GM12878 (cell line): ENCODE results near the gene PC. TPM values are rescaled to one million over a fixed set of nuclear protein-coding genes. Genes with fewer than 3 reads are reported as not detected.

Experiments
- ATAC-seq: fragments of 200-7000 bp; cut with Tn5 transposase; 3 replicates; pipeline ENCODE4 v1.9.1; 2020; ENCODE audit warnings: mild to moderate bottlenecking, moderate library complexity
- BruUV-seq: library from RNA; stranded (reverse); fragments of 400-500 nt; replicated peaks from 2 replicates; lab custom pipeline; 2021; lab: Mats Ljungman, UMichigan
- CTCF ChIA-PET: fragments of 300-600 bp; sonication (Branson Sonifier 250); formaldehyde crosslinking; extraction: SDS; loops from one replicate; lab custom pipeline; 2021; ENCODE audit warnings: inconsistent platforms; lab: Yijun Ruan, JAX
- POLR2A ChIA-PET: fragments of 350-600 bp; formaldehyde crosslinking; extraction: SDS; loops from one replicate; lab custom pipeline; 2021; ENCODE audit warnings: inconsistent platforms; lab: Charles Lee
- RAD21 ChIA-PET: fragments of 300-600 bp; sonication (Branson Sonifier 250); formaldehyde crosslinking; loops from one replicate; lab custom pipeline; 2023; ENCODE audit warnings: antibody characterized with exemption; ENCODE audit not compliant: unreplicated experiment; lab: Charles Lee
- SMC1A ChIA-PET: fragments of 300-600 bp; sonication (Branson Sonifier 250); formaldehyde crosslinking; loops from one replicate; lab custom pipeline; 2023; ENCODE audit not compliant: unreplicated experiment, uncharacterized antibody; lab: Charles Lee
- DNase-seq: peaks from one replicate; pipeline ENCODE4 v3.0.0-alpha.2; 2011; ENCODE audit warnings: low read depth, low spot score
- FAIRE-seq: peaks from 3 replicates; lab custom pipeline; 2011; peaks lifted over from hg19 to GRCh38; lab: Jason Lieb, UNC
- H2AFZ ChIP-seq: 2 replicates; pipeline ENCODE4 v1.6.0; 2011; ENCODE audit warnings: low read depth, low read length, control low read depth; ENCODE audit not compliant: control insufficient read depth
- H3K27ac ChIP-seq: 2 replicates; pipeline ENCODE4 v1.5.1; 2011; ENCODE audit warnings: control low read depth; ENCODE audit not compliant: control insufficient read depth, insufficient read depth
- H3K27me3 ChIP-seq, 2 experiments: replicated peaks in 1 of 2; 2 replicates each; pipeline versions ENCODE4 v1.6.0 to v1.6.1; 2011; ENCODE audit warnings: low read length in 1 of 2; ENCODE audit not compliant: control insufficient read depth in 2 of 2, insufficient read depth in 2 of 2
- H3K36me3 ChIP-seq, 2 experiments: 2 replicates each; pipeline ENCODE4 v1.5.1; 2011; ENCODE audit warnings: low read length in 1 of 2; ENCODE audit not compliant: control insufficient read depth in 2 of 2, insufficient read depth in 2 of 2
- H3K4me1 ChIP-seq: 2 replicates; pipeline ENCODE4 v1.6.1; 2011; ENCODE audit warnings: mild to moderate bottlenecking, low read length, moderate library complexity, mixed read lengths; ENCODE audit not compliant: control insufficient read depth, insufficient read depth
- H3K4me2 ChIP-seq: 2 replicates; pipeline ENCODE4 v1.6.0; 2011; ENCODE audit warnings: control low read depth; ENCODE audit not compliant: control insufficient read depth, insufficient read depth
- H3K4me3 ChIP-seq: fragments of 200-600 bp; sonication (generic); 2 replicates; pipeline ENCODE4 v1.5.1; 2016
- H3K79me2 ChIP-seq: 2 replicates; pipeline ENCODE4 v1.6.0; 2011; ENCODE audit warnings: low read length; ENCODE audit not compliant: control insufficient read depth, insufficient read depth
- H3K9ac ChIP-seq: 2 replicates; pipeline ENCODE4 v1.8.0; 2011; ENCODE audit warnings: low read length, control low read depth, mixed read lengths; ENCODE audit not compliant: control insufficient read depth, insufficient read depth
- H3K9me3 ChIP-seq: replicated peaks from 3 replicates; pipeline ENCODE4 v1.5.1; 2011; ENCODE audit warnings: mild to moderate bottlenecking, low read length; ENCODE audit not compliant: control insufficient read depth, insufficient read depth
- H4K20me1 ChIP-seq: 2 replicates; pipeline ENCODE4 v1.6.0; 2011; ENCODE audit not compliant: control insufficient read depth, insufficient read depth
- IRF5 ChIP-seq: fragments of 450-650 bp; IDR thresholded peaks from 2 replicates; pipeline ENCODE4 v1.6.1; 2017; ENCODE audit warnings: borderline replicate concordance
- NFXL1 ChIP-seq: fragments of 450-650 bp; IDR thresholded peaks from 2 replicates; pipeline ENCODE4 v1.6.1; 2017; ENCODE audit warnings: antibody characterized with exemption, mild to moderate bottlenecking, borderline replicate concordance
- RFX5 ChIP-seq: IDR thresholded peaks from 2 replicates; pipeline ENCODE4 v1.6.1; 2011; ENCODE audit warnings: low read depth, low read length, improper control_type of control experiment
- SMC3 ChIP-seq: IDR thresholded peaks from 2 replicates; pipeline ENCODE4 v1.6.1; 2011; ENCODE audit warnings: low read length, improper control_type of control experiment, borderline replicate concordance
- WGBS: methylation state at CpG from one replicate; pipeline ENCODE4 v1.1.6; 2016; ENCODE audit warnings: low lambda C conversion rate; ENCODE audit not compliant: insufficient replicate concordance, insufficient coverage; ENCODE audit errors: missing lambda C conversion rate; 5-methylcytosine and 5-hydroxymethylcytosine counted together
- in situ Hi-C: fragments of 300-500 bp; cut with MboI; formaldehyde crosslinking; loops from 9 replicates; pipeline ENCODE4 v1.14.3; 2018; ENCODE audit warnings: mixed read lengths
- intact Hi-C: fragments of 100-400 bp; cut with micrococcal nuclease; formaldehyde crosslinking; loops from one replicate; pipeline ENCODE4 v1.14.2; 2022; ENCODE audit not compliant: unreplicated experiment
- polyA plus RNA-seq, 11 experiments: library from polyadenylated mRNA; depleted of rRNA in 4 of 11; unstranded in 6 of 11; stranded (reverse) in 5 of 11; fragments of >200 nt; fragmentation: Nextera tagmentation in 4 of 11; fragmentation: Illumina TruSeq in 1 of 11; extraction: Ambion mirVana in 4 of 11; extraction: Trizol in 1 of 11; gene quantifications; 1 replicate in 1 of 11; 2 replicates in 10 of 11; pipeline versions ENCODE4 v1.2.1 to v1.2.3, GENCODE V29; 2011 to 2016; ENCODE audit warnings: inconsistent platforms in 2 of 11, missing spikeins in 2 of 11, low read depth in 1 of 11
- total RNA-seq, 4 experiments: library from RNA; depleted of rRNA in 3 of 4; stranded (reverse); fragments of >200 nt in 3 of 4; fragmentation: Illumina TruSeq in 1 of 4; extraction: Trizol in 1 of 4; gene quantifications; 2 replicates each; pipeline versions ENCODE4 v1.2.1 to v1.2.3, GENCODE V29; 2013 to 2021

Gene PC
- total and polyA plus RNA-seq, 10 of the 15 experiments (the other 5 are each of a cell fraction or from before 2014, with no cell fraction given), result 0.22 to 10.3 (median 4.5) TPM

GRCh38 chr11:66907751-66908630 is 50.2 kb downstream of the PC start:
- CTCF ChIA-PET, result no interaction called here
- no peak for FAIRE-seq
- Histone ChIP-seq H3K79me2 (no peaks in the 10 kb centered on the region), H2AFZ (no peak overlapping the region), H3K4me3 (no peak overlapping the region), H3K9ac (no peak overlapping the region), H3K9me3 (no peaks in the 10 kb centered on the region), H3K27me3 (peaks cover 0 to 1% of the 10 kb centered on the region in 2 experiments; a peak in 1 of 4 replicates), H3K4me1 (no peaks in the 10 kb centered on the region), H3K27ac (no peak overlapping the region), H3K36me3 (no peaks in the 10 kb centered on the region), H3K4me2 (no peak overlapping the region), H4K20me1 (no peaks in the 10 kb centered on the region)
- 45% methylated on average over 9 of the region's 9 CpGs for WGBS
- ATAC-seq, result no peak
- TF ChIP-seq SMC3, result no peak
- no peak for TF ChIP-seq NFXL1
- TF ChIP-seq RFX5, result no peak
- no peak for TF ChIP-seq IRF5
- RAD21 ChIA-PET, result interaction anchor here (0.6 kb wide), 1 partner anchor 120 kb away, joined by 4 read pairs; no protein-coding TSS in a partner anchor
- in situ Hi-C loops, result no loop called here
- no TSS peak for BruUV-seq
- SMC1A ChIA-PET, result no interaction called here
- POLR2A ChIA-PET, result no interaction called here
- intact Hi-C loops, result no loop called here
- DNase-seq, result no peak
